Activated naive CD4-positive, alpha-beta T cell treated with anti-CD3 and anti-CD28 coated beads, Interleukin-2, amount 10 ng/mL, durations not matched to agents 5 hours and 36 hours (primary cell): ENCODE results near the gene NR0B1. TPM values are rescaled to one million over a fixed set of nuclear protein-coding genes. Genes with fewer than 3 reads are reported as not detected.

Source experiments
- total RNA-seq, 2 experiments: library from RNA; stranded (reverse); gene quantifications; one replicate each; pipeline ENCODE4 v1.2.3, GENCODE V29; 2021

Gene NR0B1, protein sequence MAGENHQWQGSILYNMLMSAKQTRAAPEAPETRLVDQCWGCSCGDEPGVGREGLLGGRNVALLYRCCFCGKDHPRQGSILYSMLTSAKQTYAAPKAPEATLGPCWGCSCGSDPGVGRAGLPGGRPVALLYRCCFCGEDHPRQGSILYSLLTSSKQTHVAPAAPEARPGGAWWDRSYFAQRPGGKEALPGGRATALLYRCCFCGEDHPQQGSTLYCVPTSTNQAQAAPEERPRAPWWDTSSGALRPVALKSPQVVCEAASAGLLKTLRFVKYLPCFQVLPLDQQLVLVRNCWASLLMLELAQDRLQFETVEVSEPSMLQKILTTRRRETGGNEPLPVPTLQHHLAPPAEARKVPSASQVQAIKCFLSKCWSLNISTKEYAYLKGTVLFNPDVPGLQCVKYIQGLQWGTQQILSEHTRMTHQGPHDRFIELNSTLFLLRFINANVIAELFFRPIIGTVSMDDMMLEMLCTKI
- total RNA-seq: not detected

DNA sequence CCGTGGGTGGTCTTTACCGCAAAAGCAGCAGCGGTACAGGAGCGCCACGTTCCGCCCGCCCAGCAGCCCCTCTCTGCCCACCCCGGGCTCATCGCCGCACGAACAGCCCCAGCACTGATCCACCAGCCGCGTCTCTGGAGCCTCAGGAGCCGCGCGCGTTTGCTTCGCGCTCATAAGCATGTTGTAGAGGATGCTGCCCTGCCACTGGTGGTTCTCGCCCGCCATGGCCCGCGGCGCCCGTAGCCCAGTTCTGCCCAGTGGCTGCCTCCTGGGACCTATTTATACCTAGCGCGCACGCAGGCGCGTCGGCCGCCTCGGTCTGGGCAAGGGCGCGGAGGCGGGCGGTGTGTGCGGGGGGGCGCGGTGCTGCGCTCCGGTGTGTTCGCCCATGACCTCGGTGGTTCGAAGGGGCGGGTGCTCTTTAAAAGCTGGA is at the start of gene NR0B1:
Gene NR0B1, minus strand, starts transcription at position 252 of the 433 bp plus-strand sequence. Its CDS starts 27 bp downstream, at position 225.

Other genes with a start within 250 kb of the NR0B1 start
- not detected for gene MAGEB2, start 93.8 kb downstream of the NR0B1 start, total RNA-seq
- not detected for gene MAGEB3, start 78.7 kb downstream of the NR0B1 start, total RNA-seq
- gene MAGEB4, start 67.4 kb downstream of the NR0B1 start, total RNA-seq: not detected
- gene MAGEB1, start 62.2 kb downstream of the NR0B1 start, total RNA-seq: not detected